Activated gamma-delta T cell treated with Interleukin-2 at 50 U/mL for 16 hours (primary cell): ENCODE data around the gene HIVEP3.
A peak's percentile ranks its signal among the peaks of the same experiment; 100 is the strongest.

Experiments
- DNase-seq: peaks from one replicate; pipeline ENCODE4 v3.0.0-alpha.2; 2020

The HIVEP3 gene

GRCh38 chr1:41749991-41750745 lies 168.6 kb downstream of the HIVEP3 start:
- DNase-seq: no peak

GRCh38 chr1:41745022-41745421 lies 173.7 kb downstream of the HIVEP3 start:
- no peak for DNase-seq

- DNase-seq: no peak
These were observed 175.4 kb downstream of the HIVEP3 start for GRCh38 chr1:41743366-41743765.

- DNase-seq: no peak
These were observed 176.5 kb downstream of the HIVEP3 start for GRCh38 chr1:41742219-41742618.

- no peak for DNase-seq
These were observed 177.5 kb downstream of the HIVEP3 start for GRCh38 chr1:41741244-41741643.

GRCh38 chr1:41740630-41741239 lies 178.0 kb downstream of the HIVEP3 start:
- DNase-seq: no peak

- DNase-seq: no peak
These were observed 178.7 kb downstream of the HIVEP3 start for GRCh38 chr1:41740058-41740457.

GRCh38 chr1:41739061-41739955 lies 179.4 kb downstream of the HIVEP3 start:
- peak; percentile 42 for DNase-seq

- no peak for DNase-seq
These were observed 180.2 kb downstream of the HIVEP3 start for GRCh38 chr1:41738475-41738874.

- no peak for DNase-seq
These were observed 180.7 kb downstream of the HIVEP3 start for GRCh38 chr1:41738006-41738405.

- no peak for DNase-seq
These were observed 183.0 kb downstream of the HIVEP3 start for GRCh38 chr1:41735631-41736260.

GRCh38 chr1:41735139-41735538 lies 183.6 kb downstream of the HIVEP3 start:
- DNase-seq: no peak

- DNase-seq: no peak
These were observed 184.3 kb downstream of the HIVEP3 start for GRCh38 chr1:41734201-41734970.

- no peak for DNase-seq
These were observed 185.0 kb downstream of the HIVEP3 start for GRCh38 chr1:41733725-41734124.

GRCh38 chr1:41733021-41733420 lies 185.7 kb downstream of the HIVEP3 start:
- DNase-seq: no peak

GRCh38 chr1:41731516-41732030 lies 187.1 kb downstream of the HIVEP3 start:
- DNase-seq: no peak

GRCh38 chr1:41730806-41731205 lies 187.9 kb downstream of the HIVEP3 start:
- no peak for DNase-seq

GRCh38 chr1:41728403-41729202 lies 190.1 kb downstream of the HIVEP3 start:
- DNase-seq: peak; percentile 31

GRCh38 chr1:41727749-41728115 lies 191.0 kb downstream of the HIVEP3 start:
- DNase-seq: no peak

GRCh38 chr1:41726899-41727748 lies 191.6 kb downstream of the HIVEP3 start:
- no peak for DNase-seq
